ENCODE data around the gene NF1.

DNA sequence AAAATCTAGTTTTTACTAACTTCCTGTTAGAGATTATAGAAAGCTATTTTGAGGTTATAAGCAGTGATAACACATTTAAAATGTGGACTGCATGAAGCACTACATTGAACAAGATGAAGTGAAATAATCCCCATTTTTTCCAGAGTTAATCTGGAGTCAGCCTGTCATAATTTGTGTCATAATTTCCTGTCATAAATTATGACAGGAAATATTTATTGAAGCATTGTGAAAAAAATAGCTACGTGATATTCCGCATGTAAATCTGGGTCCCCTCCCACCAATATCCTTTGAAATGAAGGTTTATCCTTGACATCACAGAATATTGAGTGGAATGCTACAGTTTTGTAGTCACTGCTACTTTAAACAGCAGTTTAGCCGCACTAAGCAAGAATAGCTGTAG is 162.2 kb downstream of the NF1 start:
- no peak for TF ChIP-seq EP300 (IDR thresholded peaks at IDR 0.05)
- no peak for TF ChIP-seq CTCF (IDR thresholded peaks at IDR 0.05)
- no peak for TF ChIP-seq POLR2A (IDR thresholded peaks at IDR 0.05)
- no peak for TF ChIP-seq POLR2AphosphoS5 (IDR thresholded peaks at IDR 0.05)

Data from gastroesophageal sphincter (tissue), 3 donors.